ENCODE measurements around the gene VGLL4. TPM values are rescaled to one million over a fixed set of nuclear protein-coding genes. Genes with fewer than 3 reads are reported as not detected.

VGLL4 gene
- total RNA-seq, 1 donor from 2014 or later: 146 TPM

DNA sequence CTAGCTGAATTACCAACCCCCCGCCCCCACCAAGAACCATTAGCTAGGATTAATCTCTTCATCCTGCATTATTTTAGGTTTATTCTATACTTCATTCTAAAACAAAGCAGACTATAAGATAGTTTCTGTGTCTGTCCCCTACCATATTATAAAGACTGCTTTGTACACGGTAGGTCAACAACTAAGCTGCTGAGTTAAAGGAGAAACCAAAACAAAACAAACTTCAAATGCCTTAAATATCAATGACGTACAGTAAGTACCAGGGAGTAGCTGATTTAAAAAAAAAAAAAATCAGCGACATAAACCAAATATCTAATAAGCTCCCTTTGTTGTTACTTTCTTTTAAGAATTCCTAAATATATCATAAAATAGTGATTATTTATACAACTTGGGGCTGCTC is 7.8 kb upstream of the VGLL4 start:
- H3K27ac ChIP-seq: no peak overlapping the region
- no peak for DNase-seq (ENCODE audit: low spot score in 2 of 2)
- TF ChIP-seq, protein P1, sequence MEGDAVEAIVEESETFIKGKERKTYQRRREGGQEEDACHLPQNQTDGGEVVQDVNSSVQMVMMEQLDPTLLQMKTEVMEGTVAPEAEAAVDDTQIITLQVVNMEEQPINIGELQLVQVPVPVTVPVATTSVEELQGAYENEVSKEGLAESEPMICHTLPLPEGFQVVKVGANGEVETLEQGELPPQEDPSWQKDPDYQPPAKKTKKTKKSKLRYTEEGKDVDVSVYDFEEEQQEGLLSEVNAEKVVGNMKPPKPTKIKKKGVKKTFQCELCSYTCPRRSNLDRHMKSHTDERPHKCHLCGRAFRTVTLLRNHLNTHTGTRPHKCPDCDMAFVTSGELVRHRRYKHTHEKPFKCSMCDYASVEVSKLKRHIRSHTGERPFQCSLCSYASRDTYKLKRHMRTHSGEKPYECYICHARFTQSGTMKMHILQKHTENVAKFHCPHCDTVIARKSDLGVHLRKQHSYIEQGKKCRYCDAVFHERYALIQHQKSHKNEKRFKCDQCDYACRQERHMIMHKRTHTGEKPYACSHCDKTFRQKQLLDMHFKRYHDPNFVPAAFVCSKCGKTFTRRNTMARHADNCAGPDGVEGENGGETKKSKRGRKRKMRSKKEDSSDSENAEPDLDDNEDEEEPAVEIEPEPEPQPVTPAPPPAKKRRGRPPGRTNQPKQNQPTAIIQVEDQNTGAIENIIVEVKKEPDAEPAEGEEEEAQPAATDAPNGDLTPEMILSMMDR (IDR thresholded peaks at IDR 0.05): no peak
- H3K4me1 ChIP-seq: peaks cover 0 to 5% of the 10 kb centered on the region in 2 donors
- intact Hi-C loops (cut with DNase I): loop anchor here (5.0 kb wide), 1 partner anchor 151 kb away; no protein-coding TSS in a partner anchor
- no peaks in the 10 kb centered on the region for H3K27me3 ChIP-seq
- no peaks in the 10 kb centered on the region for H3K9me3 ChIP-seq
- no peaks in the 10 kb centered on the region for H3K36me3 ChIP-seq
- H3K4me3 ChIP-seq: no peak overlapping the region

- DNase-seq (ENCODE audit: low spot score in 2 of 2): no peak
- no peaks in the 10 kb centered on the region for H3K9me3 ChIP-seq
- H3K27me3 ChIP-seq: no peaks in the 10 kb centered on the region
- peaks cover 0 to 5% of the 10 kb centered on the region in 2 donors for H3K4me1 ChIP-seq
- H3K36me3 ChIP-seq: no peaks in the 10 kb centered on the region
- H3K27ac ChIP-seq: no peak overlapping the region
- H3K4me3 ChIP-seq: no peak overlapping the region
- intact Hi-C loops (cut with DNase I): loop anchor here (5.0 kb wide), 1 partner anchor 152 kb away; no protein-coding TSS in a partner anchor
- TF ChIP-seq, protein P1 (IDR thresholded peaks at IDR 0.05): no peak
These were observed 6.7 kb upstream of the VGLL4 start for GRCh38 chr3:11650391-11650790.

- Histone ChIP-seq H3K4me3 (no peak overlapping the region), H3K4me1 (peaks cover 0 to 2% of the 10 kb centered on the region in 2 donors), H3K9me3 (no peaks in the 10 kb centered on the region), H3K36me3 (no peaks in the 10 kb centered on the region), H3K27ac (no peak overlapping the region), H3K27me3 (no peaks in the 10 kb centered on the region)
- TF ChIP-seq, protein P1 (IDR thresholded peaks at IDR 0.05): no peak
- intact Hi-C loops (cut with DNase I): loop anchor here (10.0 kb wide), 1 partner anchor 184 kb away; no protein-coding TSS in a partner anchor
- no peak for DNase-seq (ENCODE audit: low spot score in 2 of 2)
These were observed 5.0 kb upstream of the VGLL4 start for GRCh38 chr3:11648735-11649134.

- Histone ChIP-seq H3K9me3 (no peaks in the 10 kb centered on the region), H3K4me1 (peaks cover 10 to 26% of the 10 kb centered on the region in 2 donors), H3K27ac (peak overlapping the region; percentile 94 to 98), H3K4me3 (peak overlapping the region; percentile 79 to 82), H3K27me3 (no peaks in the 10 kb centered on the region), H3K36me3 (no peaks in the 10 kb centered on the region)
- intact Hi-C loops (cut with DNase I): loop anchor here (2.0 to 10.0 kb wide), 4 partner anchors 40 to 178 kb away; no protein-coding TSS in a partner anchor
- peak in 1 of 2 donors; percentile 69 for DNase-seq (ENCODE audit: low spot score in 2 of 2)
- TF ChIP-seq, protein P1 (IDR thresholded peaks at IDR 0.05): no peak
These were observed 513 bp downstream of the VGLL4 start for GRCh38 chr3:11643201-11643603.

GRCh38 chr3:11642431-11643191 is 1.1 kb downstream of the VGLL4 start:
- H3K27ac ChIP-seq: peak overlapping the region; percentile 94 to 98
- H3K4me3 ChIP-seq: peak overlapping the region; percentile 79 to 82
- H3K4me1 ChIP-seq: peaks cover 10 to 29% of the 10 kb centered on the region in 2 donors
- intact Hi-C loops (cut with DNase I): loop anchor here (2.0 to 10.0 kb wide), 4 partner anchors 40 to 178 kb away; no protein-coding TSS in a partner anchor
- no peaks in the 10 kb centered on the region for H3K27me3 ChIP-seq
- H3K36me3 ChIP-seq: no peaks in the 10 kb centered on the region
- no peaks in the 10 kb centered on the region for H3K9me3 ChIP-seq
- TF ChIP-seq, protein P1 (IDR thresholded peaks at IDR 0.05): peak in 1 of 3 experiments; percentile 5
- peak; percentile 28 to 85 for DNase-seq (ENCODE audit: low spot score in 2 of 2)

All from ascending aorta (tissue), 2 donors.